Vagina (tissue), 2 donors: Measurements from ENCODE around the gene TMEM164. TPM values are rescaled to one million over a fixed set of nuclear protein-coding genes. Genes with fewer than 3 reads are reported as not detected.

Experiments used
- DNase-seq, 2 donors: peaks; one replicate each; pipeline ENCODE4 v3.0.0-alpha.2; 2017; ENCODE audit errors: extremely low spot score in 2 of 2
- H3K27ac ChIP-seq: fragments of 200-600 bp; sonication (generic); one replicate; pipeline ENCODE4 v1.5.1; 2019
- H3K27me3 ChIP-seq: fragments of 200-600 bp; sonication (generic); one replicate; pipeline ENCODE4 v1.5.1; 2019
- H3K36me3 ChIP-seq, 2 donors: fragments of 200-600 bp; sonication (generic); one replicate each; pipeline ENCODE4 v1.5.1; 2017 to 2019
- H3K4me1 ChIP-seq: fragments of 200-600 bp; sonication (generic); one replicate; pipeline ENCODE4 v1.5.1; 2019
- H3K4me3 ChIP-seq, 2 donors: fragments of 200-600 bp; sonication (generic); 1 replicate in 1 of 2; 2 replicates in 1 of 2; pipeline ENCODE4 v1.5.1; 2016 to 2019
- H3K9me3 ChIP-seq: fragments of 200-600 bp; sonication (generic); one replicate; pipeline ENCODE4 v1.5.1; 2019
- POLR2A ChIP-seq, 2 donors: fragments of 450-650 bp; IDR thresholded peaks; one replicate each; pipeline ENCODE4 v1.6.1; 2017; ENCODE audit warnings: antibody characterized with exemption in 2 of 2, mild to moderate bottlenecking in 2 of 2, moderate library complexity in 2 of 2
- POLR2AphosphoS5 ChIP-seq, 2 donors: sonication (generic); formaldehyde crosslinking; IDR thresholded peaks; one replicate each; pipeline ENCODE4 v1.9.0; 2017; ENCODE audit warnings: antibody characterized with exemption in 2 of 2, mild to moderate bottlenecking in 2 of 2, low read depth in 1 of 2; ENCODE audit not compliant: insufficient read depth in 1 of 2
- intact Hi-C: fragments of 100-400 bp; cut with DNase I; formaldehyde crosslinking; loops from one replicate; pipeline ENCODE4 v1.15.1; 2023
- total RNA-seq: library from RNA; depleted of rRNA; stranded (reverse); fragments of >200 nt; gene quantifications from one replicate; pipeline ENCODE4 v1.2.3, GENCODE V29; 2016
- TF ChIP-seq, protein P1 (sequence below), 3 experiments: fragments of 450-650 bp in 2 of 3; fragments of 200-600 bp in 1 of 3; sonication (generic) in 1 of 3; IDR thresholded peaks; one replicate each; pipeline ENCODE4 v1.5.1; 2017 to 2019; ENCODE audit warnings: antibody characterized with exemption in 3 of 3, mild to moderate bottlenecking in 2 of 3, moderate library complexity in 2 of 3

TMEM164 gene
- total RNA-seq, 1 donor from 2014 or later = 10.8 TPM

- intact Hi-C loops = no loop called here
- no peaks in the 10 kb centered on the region for H3K27me3 ChIP-seq
- H3K36me3 ChIP-seq = no peaks in the 10 kb centered on the region
- H3K4me3 ChIP-seq = no peak overlapping the region
- no peak for DNase-seq
- no peak overlapping the region for H3K27ac ChIP-seq
- no peaks in the 10 kb centered on the region for H3K9me3 ChIP-seq
- TF ChIP-seq, protein P1, sequence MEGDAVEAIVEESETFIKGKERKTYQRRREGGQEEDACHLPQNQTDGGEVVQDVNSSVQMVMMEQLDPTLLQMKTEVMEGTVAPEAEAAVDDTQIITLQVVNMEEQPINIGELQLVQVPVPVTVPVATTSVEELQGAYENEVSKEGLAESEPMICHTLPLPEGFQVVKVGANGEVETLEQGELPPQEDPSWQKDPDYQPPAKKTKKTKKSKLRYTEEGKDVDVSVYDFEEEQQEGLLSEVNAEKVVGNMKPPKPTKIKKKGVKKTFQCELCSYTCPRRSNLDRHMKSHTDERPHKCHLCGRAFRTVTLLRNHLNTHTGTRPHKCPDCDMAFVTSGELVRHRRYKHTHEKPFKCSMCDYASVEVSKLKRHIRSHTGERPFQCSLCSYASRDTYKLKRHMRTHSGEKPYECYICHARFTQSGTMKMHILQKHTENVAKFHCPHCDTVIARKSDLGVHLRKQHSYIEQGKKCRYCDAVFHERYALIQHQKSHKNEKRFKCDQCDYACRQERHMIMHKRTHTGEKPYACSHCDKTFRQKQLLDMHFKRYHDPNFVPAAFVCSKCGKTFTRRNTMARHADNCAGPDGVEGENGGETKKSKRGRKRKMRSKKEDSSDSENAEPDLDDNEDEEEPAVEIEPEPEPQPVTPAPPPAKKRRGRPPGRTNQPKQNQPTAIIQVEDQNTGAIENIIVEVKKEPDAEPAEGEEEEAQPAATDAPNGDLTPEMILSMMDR (IDR thresholded peaks at IDR 0.05) = no peak
- no peak for TF ChIP-seq POLR2A (IDR thresholded peaks at IDR 0.05)
- TF ChIP-seq POLR2AphosphoS5 (IDR thresholded peaks at IDR 0.05; ENCODE audit: insufficient read depth in 1 of 2, low read depth in 1 of 2) = no peak
- peaks cover 8% of the 10 kb centered on the region for H3K4me1 ChIP-seq
Measured at GRCh38 chrX:110087485-110088356, 84.8 kb downstream of the TMEM164 start.

DNA sequence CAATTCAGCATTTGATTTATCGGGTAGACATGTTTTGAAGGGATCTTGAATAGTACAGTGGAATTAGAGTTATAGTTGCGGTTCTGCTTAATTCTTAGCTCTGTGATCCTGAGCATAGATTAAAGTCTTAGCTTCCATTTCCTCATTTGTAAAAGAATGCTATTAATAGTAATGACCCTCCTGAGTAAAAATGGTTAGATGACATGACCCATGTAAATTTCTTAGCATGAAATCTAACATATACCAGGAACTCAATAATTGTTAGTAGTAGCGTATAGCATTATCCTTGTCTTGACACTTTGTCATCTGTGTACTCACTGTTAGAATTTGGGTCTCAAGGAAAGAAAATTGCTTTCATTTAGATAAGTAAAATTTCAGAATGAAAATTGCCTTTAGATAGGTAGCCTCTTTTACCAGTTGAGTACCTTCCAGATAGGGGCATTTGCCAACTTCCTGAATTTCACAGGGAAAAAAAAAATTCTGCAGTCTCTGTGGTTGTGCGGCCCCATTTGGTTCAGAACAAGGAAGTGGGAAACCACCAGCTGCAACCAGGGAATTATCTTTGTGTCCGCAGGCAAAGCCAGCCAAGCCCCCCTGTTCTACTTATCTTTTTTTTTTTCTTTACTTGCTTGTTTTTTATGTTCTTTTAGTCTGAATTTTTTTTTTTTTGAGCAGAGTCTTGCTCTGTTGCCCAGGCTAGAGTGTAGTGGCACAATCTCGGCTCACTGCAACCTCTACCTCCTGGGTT lies 86.9 kb downstream of the TMEM164 start:
- Histone ChIP-seq H3K4me1 (peaks cover 8% of the 10 kb centered on the region), H3K36me3 (no peaks in the 10 kb centered on the region)

DNA sequence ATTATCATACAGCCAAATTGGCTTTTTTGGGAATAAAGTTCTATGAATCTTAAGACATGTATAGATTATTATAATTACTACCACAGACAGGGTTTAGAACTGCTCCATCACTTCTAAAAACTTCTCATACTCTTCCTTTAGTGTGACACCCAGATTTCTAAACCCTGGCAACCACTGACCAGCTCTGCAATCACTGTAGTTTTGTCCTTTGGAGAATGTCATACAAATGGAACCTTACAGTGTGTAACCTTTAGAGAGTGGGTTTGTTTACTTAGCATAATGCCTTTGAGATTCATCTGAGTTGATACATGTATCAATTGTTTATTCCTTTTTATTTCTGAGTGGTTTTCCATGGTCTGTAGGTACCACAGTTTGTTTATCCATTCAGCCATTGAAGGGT lies 95.0 kb downstream of the TMEM164 start:
- Histone ChIP-seq H3K9me3 (no peaks in the 10 kb centered on the region), H3K27me3 (no peaks in the 10 kb centered on the region), H3K4me1 (no peaks in the 10 kb centered on the region), H3K36me3 (no peaks in the 10 kb centered on the region), H3K4me3 (no peak overlapping the region), H3K27ac (no peak overlapping the region)
- TF ChIP-seq POLR2AphosphoS5 (IDR thresholded peaks at IDR 0.05; ENCODE audit: insufficient read depth in 1 of 2, low read depth in 1 of 2) (no peak), POLR2A (IDR thresholded peaks at IDR 0.05) (no peak)
- intact Hi-C loops = no loop called here
- no peak for DNase-seq

More for the DNA sequence above, 86.9 kb downstream of the TMEM164 start:
- H3K27me3 ChIP-seq = no peaks in the 10 kb centered on the region
- intact Hi-C loops = no loop called here
- no peak for TF ChIP-seq POLR2AphosphoS5 (IDR thresholded peaks at IDR 0.05; ENCODE audit: insufficient read depth in 1 of 2, low read depth in 1 of 2)
- TF ChIP-seq, protein P1 (IDR thresholded peaks at IDR 0.05) = no peak
- no peak for TF ChIP-seq POLR2A (IDR thresholded peaks at IDR 0.05)
- no peak for DNase-seq
- H3K9me3 ChIP-seq = no peaks in the 10 kb centered on the region
- no peak overlapping the region for H3K4me3 ChIP-seq
- no peak overlapping the region for H3K27ac ChIP-seq

GRCh38 chrX:110103344-110103743 lies 100.4 kb downstream of the TMEM164 start:
- TF ChIP-seq POLR2A (IDR thresholded peaks at IDR 0.05) (no peak), POLR2AphosphoS5 (IDR thresholded peaks at IDR 0.05; ENCODE audit: insufficient read depth in 1 of 2, low read depth in 1 of 2) (no peak)
- TF ChIP-seq, protein P1 (IDR thresholded peaks at IDR 0.05) = no peak
- no peaks in the 10 kb centered on the region for H3K4me1 ChIP-seq
- no peaks in the 10 kb centered on the region for H3K9me3 ChIP-seq
- H3K27me3 ChIP-seq = no peaks in the 10 kb centered on the region
- H3K27ac ChIP-seq = no peak overlapping the region
- intact Hi-C loops = no loop called here
- no peak for DNase-seq
- no peak overlapping the region for H3K4me3 ChIP-seq
- H3K36me3 ChIP-seq = no peaks in the 10 kb centered on the region

- no peak for DNase-seq
- TF ChIP-seq POLR2AphosphoS5 (IDR thresholded peaks at IDR 0.05; ENCODE audit: insufficient read depth in 1 of 2, low read depth in 1 of 2) (no peak), POLR2A (IDR thresholded peaks at IDR 0.05) (no peak)
- TF ChIP-seq, protein P1 (IDR thresholded peaks at IDR 0.05) = no peak
- no peaks in the 10 kb centered on the region for H3K4me1 ChIP-seq
- intact Hi-C loops = no loop called here
- H3K36me3 ChIP-seq = no peaks in the 10 kb centered on the region
- no peaks in the 10 kb centered on the region for H3K9me3 ChIP-seq
- H3K4me3 ChIP-seq = no peak overlapping the region
- H3K27ac ChIP-seq = no peak overlapping the region
- no peaks in the 10 kb centered on the region for H3K27me3 ChIP-seq
Measured at GRCh38 chrX:110104078-110104477, 101.2 kb downstream of the TMEM164 start.
